SK-MEL-5 (cell line): ENCODE measurements around the gene LARGE2. TPM values are rescaled to one million over a fixed set of nuclear protein-coding genes. Genes with fewer than 3 reads are reported as not detected.

Experiments used
- DNase-seq: peaks from one replicate; pipeline ENCODE4 v3.0.0-alpha.2; 2016; ENCODE audit warnings: low read depth, low spot score
- in situ Hi-C: cut with HindIII; loops from 2 replicates; pipeline ENCODE4 v1.10.0; 2016; ENCODE audit warnings: low sequenced_read_pairs, high pct_unique_total_duplicates, low pct_unique_long_range_greater_than_20kb
- total RNA-seq: library from RNA; depleted of rRNA; stranded (reverse); fragments of >200 nt; shearing (Covaris generic); gene quantifications from 2 replicates; pipeline ENCODE4 v1.2.3, GENCODE V29; 2014

LARGE2 gene
- total RNA-seq, 1 experiment from 2014 or later: 0.37 TPM

DNA sequence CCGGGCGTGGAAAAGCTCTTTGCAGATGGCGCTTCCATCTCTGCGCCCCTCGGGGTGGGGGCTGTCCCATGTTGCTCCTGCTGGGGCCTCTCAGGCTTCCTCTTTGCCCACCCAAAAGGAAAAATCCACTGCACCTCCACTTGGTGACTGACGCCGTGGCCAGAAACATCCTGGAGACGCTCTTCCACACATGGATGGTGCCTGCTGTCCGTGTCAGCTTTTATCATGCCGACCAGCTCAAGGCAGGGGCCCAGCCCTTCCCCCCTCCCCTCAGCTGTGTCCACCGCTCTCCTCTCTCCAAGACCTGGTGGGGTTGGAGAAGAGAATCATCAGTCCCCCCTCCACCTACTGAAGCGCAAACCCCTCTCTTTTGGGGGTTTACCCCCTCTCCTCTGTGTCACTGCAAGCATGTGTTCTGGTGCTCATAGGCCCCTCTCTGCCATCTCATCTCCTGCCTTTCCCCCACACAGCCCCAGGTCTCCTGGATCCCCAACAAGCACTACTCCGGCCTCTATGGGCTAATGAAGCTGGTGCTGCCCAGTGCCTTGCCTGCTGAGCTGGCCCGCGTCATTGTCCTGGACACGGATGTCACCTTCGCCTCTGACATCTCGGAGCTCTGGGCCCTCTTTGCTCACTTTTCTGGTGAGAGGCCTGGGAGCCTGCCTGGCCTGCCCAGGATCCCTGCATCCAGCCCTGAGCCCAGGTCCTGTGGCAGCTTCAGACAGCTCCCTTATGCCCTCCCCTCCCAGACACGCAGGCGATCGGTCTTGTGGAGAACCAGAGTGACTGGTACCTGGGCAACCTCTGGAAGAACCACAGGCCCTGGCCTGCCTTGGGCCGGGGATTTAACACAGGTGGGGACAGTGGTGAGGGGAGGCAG, 1.8 kb downstream of the LARGE2 start:
- no peak for DNase-seq
- in situ Hi-C loops: no loop called here

DNA sequence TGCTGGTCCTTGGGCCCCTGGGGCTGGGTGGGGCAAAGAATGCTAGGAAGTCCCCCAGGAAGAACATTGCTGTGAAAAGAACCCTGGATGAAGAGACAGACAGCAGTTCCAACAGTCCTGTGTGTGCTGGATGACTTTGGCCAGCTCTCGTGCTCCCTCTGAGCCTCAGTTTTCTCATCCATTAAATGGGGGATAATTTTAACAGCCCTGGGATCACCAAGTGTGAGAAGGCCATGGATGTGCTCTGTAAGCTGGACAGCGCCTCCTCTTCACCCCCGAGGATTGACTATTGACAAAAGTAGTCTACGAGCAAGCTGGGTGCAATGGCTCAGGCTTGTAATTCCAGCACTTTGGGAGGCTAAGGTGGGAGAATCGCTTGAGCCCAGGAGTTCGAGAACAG, 2.5 kb downstream of the LARGE2 start:
- in situ Hi-C loops: no loop called here

DNA sequence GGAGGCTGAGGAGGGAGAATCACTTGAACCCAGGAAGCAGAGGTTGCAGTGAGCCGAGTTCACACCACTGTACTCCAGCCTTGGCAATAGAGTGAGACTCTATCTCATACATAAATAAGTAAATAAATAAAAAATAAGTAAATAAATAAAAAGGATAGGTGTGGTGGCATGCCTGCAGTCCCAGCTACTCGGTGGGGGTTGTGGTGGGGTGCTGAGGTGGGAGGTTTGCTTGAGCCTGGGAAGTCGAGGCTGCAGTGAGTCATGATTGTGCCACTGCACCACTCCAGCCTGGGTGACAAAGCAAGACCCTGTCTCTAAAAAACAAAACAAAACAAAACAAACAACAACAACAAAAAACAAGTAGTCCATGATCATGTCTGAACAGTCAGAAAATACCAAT, 3.1 kb downstream of the LARGE2 start:
- DNase-seq: no peak
- in situ Hi-C loops: no loop called here

More for the DNA sequence above, 2.5 kb downstream of the LARGE2 start:
- no peak for DNase-seq

DNA sequence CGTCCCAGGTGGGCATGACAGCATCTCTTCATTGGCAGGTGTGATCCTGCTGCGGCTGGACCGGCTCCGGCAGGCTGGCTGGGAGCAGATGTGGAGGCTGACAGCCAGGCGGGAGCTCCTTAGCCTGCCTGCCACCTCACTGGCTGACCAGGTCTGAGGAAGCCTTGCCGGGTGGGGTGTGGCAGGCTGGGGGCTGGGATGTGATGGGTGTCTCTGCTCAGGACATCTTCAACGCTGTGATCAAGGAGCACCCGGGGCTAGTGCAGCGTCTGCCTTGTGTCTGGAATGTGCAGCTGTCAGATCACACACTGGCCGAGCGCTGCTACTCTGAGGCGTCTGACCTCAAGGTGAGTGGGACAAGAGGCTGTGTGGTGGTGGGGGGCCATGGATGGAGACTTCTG, 3.5 kb downstream of the LARGE2 start:
- in situ Hi-C loops: no loop called here
- DNase-seq: no peak

DNA sequence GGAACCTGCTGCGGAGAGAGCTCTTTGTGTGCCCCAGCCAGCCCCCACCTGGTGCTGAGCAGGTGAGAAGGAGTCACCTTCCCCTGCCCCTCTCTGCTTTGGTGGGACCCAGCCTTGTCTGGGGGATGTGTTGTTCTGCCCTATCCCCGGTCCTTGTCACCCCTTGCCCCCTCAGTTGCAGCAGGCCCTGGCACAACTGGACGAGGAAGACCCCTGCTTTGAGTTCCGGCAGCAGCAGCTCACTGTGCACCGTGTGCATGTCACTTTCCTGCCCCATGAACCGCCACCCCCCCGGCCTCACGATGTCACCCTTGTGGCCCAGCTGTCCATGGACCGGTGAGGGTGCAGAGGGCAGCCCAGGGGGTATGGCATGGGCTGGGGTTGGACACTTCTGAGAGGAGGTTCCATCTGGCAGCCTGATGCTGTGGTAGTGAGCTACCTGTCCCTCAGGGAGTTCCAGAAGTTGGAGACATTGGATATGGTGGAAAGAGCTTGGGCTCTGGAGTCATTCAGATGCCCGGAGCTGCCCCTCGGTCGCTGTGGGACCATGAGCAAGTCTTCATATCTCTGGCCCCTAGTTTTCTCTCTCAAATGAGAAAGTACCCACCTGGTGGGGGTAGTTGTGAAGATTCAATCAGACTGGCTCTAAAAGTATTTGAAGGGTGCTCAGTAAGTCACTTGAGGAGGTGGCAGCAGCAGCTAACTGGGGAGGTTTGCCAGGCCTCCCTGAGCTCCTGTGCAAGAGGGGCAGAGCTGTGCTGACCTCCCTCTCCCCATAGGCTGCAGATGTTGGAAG, 4.3 kb downstream of the LARGE2 start:
- no peak for DNase-seq
- in situ Hi-C loops: no loop called here

DNA sequence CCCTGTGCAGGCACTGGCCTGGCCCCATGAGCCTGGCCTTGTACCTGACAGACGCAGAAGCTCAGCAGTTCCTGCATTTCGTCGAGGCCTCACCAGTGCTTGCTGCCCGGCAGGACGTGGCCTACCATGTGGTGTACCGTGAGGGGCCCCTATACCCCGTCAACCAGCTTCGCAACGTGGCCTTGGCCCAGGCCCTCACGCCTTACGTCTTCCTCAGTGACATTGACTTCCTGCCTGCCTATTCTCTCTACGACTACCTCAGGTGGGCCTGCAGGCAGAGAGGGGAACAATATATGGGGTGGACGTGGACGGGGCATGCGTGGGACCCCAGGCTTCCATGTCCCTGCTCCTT, 4.9 kb downstream of the LARGE2 start:
- in situ Hi-C loops: no loop called here
- no peak for DNase-seq

DNA sequence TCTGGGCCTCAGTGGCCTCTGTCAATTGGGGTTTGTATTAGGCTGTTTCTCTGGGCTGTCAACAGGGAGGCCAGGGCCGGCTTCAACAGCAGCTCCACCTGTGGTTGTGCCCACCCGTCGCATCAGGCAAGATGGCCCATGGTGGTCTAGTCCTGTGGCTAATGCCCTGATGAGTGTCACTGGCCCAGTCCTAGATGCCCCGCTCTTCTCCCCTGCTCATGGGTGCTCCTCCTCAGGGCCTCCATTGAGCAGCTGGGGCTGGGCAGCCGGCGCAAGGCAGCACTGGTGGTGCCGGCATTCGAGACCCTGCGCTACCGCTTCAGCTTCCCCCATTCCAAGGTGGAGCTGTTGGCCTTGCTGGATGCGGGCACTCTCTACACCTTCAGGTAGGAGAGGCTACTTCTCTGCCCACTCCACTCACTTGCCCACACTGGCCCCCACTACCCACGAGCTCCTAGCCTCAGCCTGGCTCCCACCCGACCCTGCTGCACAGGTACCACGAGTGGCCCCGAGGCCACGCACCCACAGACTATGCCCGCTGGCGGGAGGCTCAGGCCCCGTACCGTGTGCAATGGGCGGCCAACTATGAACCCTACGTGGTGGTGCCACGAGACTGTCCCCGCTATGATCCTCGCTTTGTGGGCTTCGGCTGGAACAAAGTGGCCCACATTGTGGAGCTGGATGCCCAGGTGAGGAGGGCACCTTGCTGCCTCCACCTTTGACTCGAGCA, 5.4 kb downstream of the LARGE2 start:
- in situ Hi-C loops: no loop called here
- no peak for DNase-seq

DNA sequence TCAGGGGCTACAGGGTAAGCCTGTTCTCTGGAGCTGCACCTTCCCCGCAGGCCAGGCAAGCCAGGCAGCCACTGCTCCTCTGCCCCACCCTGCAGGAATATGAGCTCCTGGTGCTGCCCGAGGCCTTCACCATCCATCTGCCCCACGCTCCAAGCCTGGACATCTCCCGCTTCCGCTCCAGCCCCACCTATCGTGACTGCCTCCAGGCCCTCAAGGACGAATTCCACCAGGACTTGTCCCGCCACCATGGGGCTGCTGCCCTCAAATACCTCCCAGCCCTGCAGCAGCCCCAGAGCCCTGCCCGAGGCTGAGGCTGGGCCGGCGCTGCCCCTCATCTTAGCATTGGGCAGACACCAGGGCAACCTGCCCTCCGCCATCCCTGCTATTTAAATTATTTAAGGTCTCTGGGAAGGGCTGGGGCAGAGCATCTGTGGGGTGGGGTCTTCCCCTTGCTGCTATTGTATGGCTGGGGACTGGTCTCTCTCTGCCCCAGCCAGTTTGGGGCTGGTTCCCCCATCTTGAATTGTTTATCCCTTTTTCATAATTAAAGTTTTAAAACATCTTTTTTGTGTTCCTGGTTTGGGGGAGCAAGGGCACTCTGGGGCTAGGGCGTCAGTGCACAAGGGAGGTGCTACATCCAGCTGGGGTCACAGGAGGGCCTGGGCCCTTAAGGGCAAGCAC, 6.2 kb downstream of the LARGE2 start:
- in situ Hi-C loops: no loop called here
- DNase-seq: no peak

DNA sequence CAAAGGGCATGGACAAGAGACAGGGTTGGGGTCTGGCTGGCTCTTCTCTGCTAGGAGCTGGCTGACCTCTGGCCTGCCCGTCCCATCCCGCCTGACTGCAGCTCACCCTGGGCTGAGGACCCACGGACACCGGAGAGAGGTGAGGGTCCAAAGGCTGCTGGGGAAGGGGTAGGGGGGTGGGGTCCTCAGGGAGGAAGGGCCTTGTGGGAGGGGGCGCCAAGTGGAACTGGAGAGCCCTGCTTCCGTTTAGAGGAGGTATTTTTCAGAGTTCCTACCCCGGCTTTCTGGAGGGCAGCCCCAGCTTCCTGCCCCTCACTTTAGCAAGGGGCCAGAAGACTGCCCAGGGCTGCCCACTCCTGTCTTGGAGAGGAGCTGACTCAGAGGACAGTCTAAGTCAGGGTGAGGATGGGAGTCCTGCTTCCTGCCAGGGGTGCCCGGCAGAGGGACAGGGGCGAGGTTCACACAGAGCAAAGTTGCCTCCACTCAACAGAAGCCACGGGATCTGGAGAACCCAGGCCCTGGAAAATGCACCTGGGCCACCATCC, 7.1 kb downstream of the LARGE2 start:
- no peak for DNase-seq
- in situ Hi-C loops: no loop called here

DNA sequence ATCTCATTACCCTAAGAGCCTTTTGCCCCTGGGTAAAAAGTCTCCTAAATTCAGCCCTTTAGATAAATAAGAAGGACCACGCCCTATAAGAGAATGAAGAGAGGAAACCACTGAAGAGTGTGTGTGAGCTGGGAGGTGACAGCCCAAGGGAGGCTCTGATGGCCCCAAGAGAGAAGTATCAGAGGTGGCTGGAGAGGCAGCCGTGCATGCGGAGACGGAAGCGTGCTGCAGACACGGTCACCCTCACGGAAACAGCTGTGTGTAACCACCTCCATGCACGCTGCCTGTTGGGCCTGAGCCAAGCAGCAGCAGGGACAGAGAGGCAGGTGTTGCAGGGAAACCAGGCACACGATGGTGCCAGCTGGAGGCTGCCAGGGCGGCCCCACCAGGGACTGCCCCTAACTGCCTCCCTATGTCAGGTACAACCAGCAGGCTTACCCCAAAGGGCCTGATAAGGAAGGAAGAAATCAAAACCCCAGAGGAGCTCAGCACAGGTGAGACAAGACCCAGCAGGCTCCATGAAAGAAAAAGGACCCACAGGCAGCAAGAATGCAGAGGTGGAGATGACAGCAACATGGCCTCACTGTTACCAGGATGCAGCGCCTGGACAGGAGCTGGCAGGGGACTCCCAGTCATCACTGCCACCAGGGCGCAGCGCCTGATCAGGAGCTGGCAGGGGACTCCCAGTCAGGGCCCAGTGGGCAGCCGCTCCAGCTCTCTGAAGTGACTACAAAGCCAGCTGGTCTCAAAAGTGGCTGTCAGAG, 7.8 kb downstream of the LARGE2 start:
- no peak for DNase-seq

DNA sequence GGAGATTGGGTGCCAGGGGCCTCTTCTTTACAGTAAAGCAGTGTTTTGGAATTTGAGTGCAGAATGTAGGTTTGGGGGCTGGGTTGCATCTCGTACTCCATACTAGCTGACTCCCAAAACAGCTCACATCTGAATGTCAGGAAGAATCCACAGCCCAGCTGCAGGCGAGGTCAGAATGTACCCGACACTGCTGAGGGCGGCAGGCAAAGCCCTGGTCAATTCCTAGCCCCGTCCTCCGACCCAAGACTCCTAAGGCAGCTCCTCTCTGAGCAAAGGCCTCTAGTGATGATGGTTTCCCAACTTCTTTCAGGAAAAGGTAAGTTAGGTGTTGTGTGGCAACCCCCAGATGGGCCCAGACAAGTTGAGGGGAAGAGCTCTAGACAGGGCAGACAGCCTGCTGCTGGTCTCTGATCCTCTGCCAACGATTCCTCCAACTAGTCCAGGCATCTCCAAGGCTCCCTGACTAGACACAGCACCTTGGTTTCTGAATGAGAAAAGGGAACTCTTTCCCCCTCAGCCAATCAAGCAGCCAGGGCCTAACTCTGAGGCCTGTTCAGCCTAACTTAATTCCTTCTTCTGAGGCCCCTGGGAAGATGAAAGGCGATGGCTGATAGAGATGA, 8.6 kb downstream of the LARGE2 start:
- no peak for DNase-seq
- in situ Hi-C loops: no loop called here

More for the DNA sequence above, 7.8 kb downstream of the LARGE2 start:
- in situ Hi-C loops: no loop called here

DNA sequence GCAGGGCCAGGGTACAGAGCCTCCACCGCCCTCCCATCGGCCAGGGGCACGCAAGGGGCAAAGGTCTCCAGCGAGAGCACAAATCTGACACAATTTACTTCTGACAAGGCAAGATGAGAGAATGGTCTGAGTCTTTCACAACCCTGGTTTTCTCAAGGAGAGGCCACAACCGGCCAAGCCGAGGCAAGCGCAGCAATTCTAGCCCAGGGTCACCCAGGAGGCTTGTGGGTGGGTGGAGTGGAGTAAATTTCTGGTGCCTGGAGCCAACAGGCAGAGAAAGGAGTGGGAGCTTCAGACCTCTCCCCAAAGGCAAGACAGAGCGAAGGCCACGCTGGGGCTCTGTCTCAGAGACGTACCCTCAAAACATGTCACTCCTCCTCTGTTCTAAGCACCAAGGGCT, 9.3 kb downstream of the LARGE2 start:
- in situ Hi-C loops: no loop called here
- no peak for DNase-seq

DNA sequence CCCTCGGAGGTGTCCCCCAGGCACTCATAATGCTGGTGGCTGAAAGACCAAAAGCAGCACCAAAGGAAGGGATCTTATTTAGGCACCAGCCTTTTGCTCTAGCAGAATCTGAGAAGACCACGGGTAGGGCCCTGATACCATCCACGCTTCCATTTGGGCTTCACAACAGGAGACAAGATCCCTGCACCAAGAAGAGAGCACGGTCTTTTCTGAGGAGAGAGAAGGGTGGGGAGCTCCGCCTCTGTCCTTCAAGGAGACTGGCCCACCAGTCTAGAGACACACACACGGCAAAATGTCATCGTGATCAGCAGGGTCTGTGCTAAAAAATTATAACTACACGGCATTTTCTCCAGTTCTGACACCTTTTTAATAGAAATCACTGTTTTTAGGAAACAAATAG, 9.8 kb downstream of the LARGE2 start:
- DNase-seq: no peak
- in situ Hi-C loops: no loop called here

DNA sequence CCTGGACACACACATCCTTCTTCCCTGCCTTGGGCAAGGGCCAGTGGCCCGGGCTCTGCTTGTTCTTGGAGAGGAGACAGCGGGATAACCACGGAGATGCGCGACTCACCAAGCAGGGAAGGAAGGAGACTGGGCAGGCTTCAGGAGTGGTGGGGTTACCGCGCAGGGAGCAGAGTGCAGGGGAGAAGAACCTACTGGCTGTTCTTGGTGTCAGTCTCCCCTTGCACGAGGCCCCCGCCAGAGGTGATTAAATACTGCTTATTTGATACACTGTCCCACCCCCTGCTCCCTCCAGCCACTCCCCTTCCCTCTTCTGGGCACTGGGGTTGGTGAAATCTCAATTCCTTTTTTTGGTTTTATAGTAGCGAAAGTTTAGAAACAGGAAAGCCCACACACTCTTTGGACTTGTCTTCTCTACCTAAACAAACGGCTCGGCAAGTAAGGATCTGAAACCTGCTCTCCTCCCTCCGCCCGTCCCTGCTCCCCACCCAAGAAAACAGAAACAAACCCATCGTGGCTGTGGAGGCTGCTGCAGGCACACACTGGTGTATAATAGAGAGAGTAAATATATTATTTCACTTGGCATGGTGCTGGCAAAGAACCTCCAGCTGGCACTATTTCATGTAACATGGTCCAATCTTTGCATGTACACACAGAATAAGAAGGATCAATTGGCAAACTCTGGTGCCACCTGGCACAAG, 10.8 kb downstream of the LARGE2 start:
- no peak for DNase-seq
- in situ Hi-C loops: no loop called here

DNA sequence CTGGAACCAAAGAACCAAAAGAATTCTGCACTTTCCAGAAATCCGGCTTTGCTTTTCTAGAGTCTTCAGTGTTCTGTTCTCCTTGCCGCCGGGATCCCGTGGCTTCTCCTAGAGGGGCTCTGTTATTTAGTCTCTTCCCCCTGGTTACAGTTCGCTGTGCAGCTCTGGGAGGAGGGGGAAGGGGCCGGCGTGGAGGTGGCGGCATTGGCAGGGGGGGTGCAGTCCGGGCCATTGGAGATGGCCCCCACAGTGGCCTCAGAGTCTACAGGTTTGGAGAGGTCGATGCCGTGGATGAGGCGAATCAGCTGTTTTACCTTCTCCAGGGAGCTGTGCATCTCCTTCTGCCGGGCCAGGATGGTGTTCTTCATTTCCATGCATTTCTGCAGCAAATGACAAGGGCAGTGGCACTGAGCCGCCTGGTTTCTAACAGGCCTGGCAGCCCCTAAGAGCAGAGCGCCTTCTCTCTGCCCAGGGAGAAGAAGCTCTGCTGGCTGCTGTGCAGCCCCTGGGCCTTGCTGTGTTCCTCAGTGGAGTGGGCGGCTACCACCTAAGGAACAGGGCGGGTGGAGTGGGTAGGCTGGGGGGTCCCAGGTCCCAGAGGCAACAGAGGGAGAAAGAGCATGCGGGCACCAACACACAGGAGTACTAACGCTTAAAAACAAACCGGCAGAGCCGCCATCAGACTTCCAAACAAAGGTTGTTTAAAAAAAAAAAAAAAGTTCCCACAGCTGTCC, 11.6 kb downstream of the LARGE2 start:
- in situ Hi-C loops: no loop called here
- no peak for DNase-seq
